ENCODE results near the gene KIF2A. TPM values are rescaled to one million over a fixed set of nuclear protein-coding genes. Genes with fewer than 3 reads are reported as not detected.

KIF2A gene
- total and polyA plus RNA-seq, 9 of the 15 experiments (the other 6 are each of a cell fraction or from before 2014, with no cell fraction given) = 42.6 to 126 (median 77.6) TPM

- TF ChIP-seq ZNF253 (CRISPR knock-in tag; conservative IDR thresholded peaks at IDR 0.05) (no peak), CHD1 (IDR thresholded peaks at IDR 0.05; ENCODE audit: low read length) (no peak), NCOA6 (IDR thresholded peaks at IDR 0.05) (no peak), ZNF324 (CRISPR knock-in tag; IDR thresholded peaks at IDR 0.05) (no peak), ZNF316 (IDR thresholded peaks at IDR 0.05) (peak; percentile 20; the same call in 1 of the 2 replicates), NFYB (IDR thresholded peaks at IDR 0.05; ENCODE audit: extremely low read depth, insufficient read length) (no peak), NKRF (IDR thresholded peaks at IDR 0.05; ENCODE audit: borderline replicate concordance) (peak; percentile 98), ZBTB7A (IDR thresholded peaks at IDR 0.05; ENCODE audit: borderline replicate concordance, control insufficient read depth, low read depth, low read length) (0 out of 2 replicates have a peak, but pooled peaks have one; percentile 25), BACH1 (tag; IDR thresholded peaks at IDR 0.05) (no peak), AFF4 (CRISPR knock-in tag; IDR thresholded peaks at IDR 0.05) (no peak), ZNF639 (CRISPR knock-in tag; conservative IDR thresholded peaks at IDR 0.05 in 1 of 2, IDR thresholded peaks at IDR 0.05 in 1 of 2) (no peak), E2F4 (CRISPR knock-in tag; IDR thresholded peaks at IDR 0.05; ENCODE audit: low read depth) (peak; percentile 98), TCF7 (IDR thresholded peaks at IDR 0.05; ENCODE audit: borderline replicate concordance) (no peak), GTF2E2 (tag; IDR thresholded peaks at IDR 0.05) (peak; percentile 78), CSDE1 (IDR thresholded peaks at IDR 0.05) (peak in 1 of 2 experiments; percentile 97; a peak in 2 of 4 replicates), CHD4 (IDR thresholded peaks at IDR 0.05; ENCODE audit: insufficient read depth, insufficient replicate concordance, low read depth, low read length, poor library complexity, severe bottlenecking) (no peak), ZNF224 (CRISPR knock-in tag; IDR thresholded peaks at IDR 0.05) (no peak), OTX1 (CRISPR knock-in tag; IDR thresholded peaks at IDR 0.05) (peak; percentile 66; the same call in 1 of the 2 replicates), NRF1 (conservative IDR thresholded peaks at IDR 0.05 in 1 of 2, IDR thresholded peaks at IDR 0.05 in 1 of 2) (peak; percentile 99)
Observed at GRCh38 chr5:62412549-62413329, 106.7 kb downstream of the KIF2A start, which contains the start of gene IPO11 (continued).
